Suppressor macrophage treated with lipopolysaccharide for 1 hour (primary cell): ENCODE results near the gene CAPN10.

Source experiments
- DNase-seq, 3 donors: peaks; one replicate each; pipeline ENCODE4 v3.0.0-alpha.2; 2020 to 2022

Gene CAPN10

DNA sequence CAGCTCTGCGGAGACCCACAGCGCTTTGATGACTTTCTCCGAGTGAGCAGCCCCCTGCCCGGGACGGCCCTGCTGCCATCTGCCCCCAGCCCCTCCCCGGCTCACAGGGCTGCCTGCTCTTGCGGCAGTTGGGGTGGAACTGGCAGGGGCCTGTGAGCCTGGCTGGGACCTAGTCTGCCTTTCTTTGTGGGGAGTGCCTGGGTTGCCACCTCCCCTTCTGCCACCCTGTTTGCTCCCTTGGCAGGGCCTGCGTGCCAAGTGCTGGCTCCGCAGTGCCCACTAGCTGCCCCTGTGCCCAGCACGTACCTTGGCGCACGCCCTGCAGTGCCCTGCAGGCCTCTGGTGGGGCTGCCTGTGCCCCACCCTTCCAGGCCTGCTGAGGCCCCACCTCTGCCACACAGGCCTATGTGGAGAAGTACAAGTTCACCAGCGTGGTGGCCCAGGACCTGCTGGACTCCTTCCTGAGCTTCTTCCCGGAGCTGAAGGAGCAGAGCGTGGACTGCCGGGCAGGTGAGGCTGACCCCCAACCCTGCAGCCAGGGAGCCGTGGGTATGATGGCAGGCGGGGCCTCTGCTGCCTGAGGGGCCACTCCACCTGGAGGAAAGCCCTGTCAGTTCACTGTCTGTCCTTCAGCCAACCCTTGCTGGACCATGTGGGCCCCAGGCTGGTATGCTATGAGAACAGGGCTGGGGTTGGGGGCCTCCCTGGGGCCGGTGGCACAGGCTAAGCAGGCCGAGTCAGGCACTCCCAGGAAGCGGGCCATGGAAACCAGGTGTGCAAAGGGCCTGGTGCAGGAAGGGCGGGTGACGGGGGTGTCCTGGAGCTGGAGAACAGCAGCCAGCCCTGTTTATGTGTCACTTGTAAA, 11.2 kb upstream of the CAPN10 start:
- no peak for DNase-seq

DNA sequence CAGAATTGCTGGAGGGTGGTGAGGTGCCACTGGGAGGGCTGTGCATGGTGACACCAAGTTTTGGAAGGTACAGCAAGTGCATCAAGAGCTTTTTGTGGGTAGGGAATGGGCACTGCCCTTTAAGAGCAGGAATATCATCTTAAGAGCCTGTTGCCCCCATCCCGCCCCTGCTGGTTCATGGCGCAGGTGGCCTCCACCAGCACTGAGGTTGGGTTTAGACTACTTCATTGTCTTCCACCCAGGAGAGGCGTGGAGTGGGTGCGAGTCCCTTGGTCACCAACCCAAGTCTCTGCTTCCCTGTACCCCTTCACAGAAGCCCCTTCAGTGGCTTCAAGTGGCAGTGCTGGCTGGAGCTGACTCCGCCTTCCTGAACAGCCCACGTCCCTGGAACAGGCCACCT, 10.5 kb upstream of the CAPN10 start:
- no peak for DNase-seq

DNA sequence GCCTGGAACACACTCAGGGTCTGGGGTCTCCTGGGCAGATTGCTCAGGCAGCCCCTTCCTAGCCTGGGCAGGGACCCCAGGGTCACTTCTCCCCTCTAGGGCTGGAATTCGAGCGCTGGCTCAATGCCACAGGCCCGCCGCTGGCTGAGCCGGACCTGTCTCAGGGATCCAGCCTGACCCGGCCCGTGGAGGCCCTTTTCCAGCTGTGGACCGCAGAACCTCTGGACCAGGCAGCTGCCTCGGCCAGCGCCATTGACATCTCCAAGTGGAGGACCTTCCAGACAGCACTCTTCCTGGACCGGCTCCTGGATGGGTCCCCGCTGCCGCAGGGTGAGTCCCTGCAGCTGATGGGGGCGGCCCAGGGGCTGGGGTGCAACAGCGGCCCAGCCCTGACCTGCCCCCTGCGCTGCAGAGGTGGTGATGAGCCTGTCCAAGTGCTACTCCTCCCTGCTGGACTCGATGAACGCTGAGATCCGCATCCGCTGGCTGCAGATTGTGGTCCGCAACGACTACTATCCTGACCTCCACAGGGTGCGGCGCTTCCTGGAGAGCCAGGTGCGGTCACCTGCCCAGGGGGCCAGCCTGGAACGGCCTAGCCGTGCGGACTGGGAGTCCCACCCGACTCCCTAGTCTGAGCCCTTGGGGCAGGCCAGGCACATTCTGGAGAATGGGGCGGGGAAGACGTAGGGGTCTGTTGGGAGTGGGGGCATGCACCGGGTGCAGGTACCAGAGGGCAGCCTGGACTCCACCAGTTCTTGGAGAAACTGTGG, 9.9 kb upstream of the CAPN10 start:
- DNase-seq, result no peak

DNA sequence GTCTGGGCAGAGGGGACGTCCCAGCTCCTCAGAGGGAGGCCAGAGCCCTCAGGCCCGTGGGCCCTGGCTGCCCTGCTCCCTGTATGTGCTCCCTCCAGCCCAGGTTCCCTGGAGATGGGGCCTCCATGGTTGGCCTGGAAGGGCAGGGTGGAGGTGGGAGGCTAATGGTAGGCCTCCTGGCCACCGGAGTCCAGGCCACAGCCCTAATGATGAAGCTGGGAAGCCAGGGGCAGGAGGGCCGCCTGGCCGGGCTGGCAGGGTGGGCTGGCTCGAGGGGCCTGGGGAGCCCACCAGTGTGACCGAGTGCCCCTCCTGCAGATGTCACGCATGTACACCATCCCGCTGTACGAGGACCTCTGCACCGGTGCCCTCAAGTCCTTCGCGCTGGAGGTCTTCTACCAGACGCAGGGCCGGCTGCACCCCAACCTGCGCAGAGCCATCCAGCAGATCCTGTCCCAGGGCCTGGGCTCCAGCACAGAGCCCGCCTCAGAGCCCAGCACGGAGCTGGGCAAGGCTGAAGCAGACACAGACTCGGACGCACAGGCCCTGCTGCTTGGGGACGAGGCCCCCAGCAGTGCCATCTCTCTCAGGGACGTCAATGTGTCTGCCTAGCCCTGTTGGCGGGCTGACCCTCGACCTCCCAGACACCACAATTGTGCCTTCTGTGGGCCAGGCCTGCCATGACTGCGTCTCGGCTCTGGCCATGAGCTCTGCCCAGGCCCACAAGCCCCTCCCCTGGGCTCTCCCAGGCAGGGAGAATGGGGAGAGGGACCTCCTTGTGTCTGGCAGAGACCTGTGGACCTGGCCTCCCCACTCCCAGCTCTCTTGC, 9.0 kb upstream of the CAPN10 start:
- no peak for DNase-seq

DNA sequence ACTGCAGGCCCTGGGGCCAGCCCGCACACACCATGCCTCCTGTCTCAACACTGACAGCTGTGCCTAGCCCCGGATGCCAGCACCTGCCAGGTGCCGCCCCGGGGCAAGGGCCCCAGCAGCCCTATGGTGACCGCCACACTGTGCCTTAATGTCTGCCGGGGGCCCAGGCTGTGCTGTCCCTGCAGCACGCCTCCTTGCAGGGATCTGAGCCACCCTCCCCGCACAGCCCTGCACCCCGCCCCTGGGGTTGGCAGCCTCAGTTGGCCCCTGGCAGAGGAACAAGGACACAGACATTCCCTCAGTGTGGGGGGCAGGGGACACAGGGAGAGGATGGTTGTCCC, 8.5 kb upstream of the CAPN10 start:
- DNase-seq, result no peak

DNA sequence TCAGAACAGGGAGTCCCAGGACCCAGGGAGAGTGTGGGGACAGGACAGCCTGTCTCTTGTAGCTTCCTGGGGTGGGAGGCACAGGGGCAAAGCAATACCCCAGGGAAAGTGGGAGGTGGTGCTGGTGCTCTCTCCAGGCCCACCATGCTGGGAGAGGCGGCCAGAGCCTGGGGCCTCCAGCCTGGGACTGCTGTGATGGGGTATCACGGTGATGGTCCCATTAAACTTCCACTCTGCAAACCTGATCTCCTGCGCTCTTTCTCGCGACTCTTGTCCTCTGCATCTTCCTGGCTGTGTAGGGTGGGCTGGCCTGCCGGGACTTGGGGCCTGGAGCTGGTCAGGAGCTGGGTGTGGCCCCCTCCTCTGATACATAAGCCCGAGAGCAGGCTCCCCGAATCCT, 8.0 kb upstream of the CAPN10 start:
- DNase-seq, result no peak

DNA sequence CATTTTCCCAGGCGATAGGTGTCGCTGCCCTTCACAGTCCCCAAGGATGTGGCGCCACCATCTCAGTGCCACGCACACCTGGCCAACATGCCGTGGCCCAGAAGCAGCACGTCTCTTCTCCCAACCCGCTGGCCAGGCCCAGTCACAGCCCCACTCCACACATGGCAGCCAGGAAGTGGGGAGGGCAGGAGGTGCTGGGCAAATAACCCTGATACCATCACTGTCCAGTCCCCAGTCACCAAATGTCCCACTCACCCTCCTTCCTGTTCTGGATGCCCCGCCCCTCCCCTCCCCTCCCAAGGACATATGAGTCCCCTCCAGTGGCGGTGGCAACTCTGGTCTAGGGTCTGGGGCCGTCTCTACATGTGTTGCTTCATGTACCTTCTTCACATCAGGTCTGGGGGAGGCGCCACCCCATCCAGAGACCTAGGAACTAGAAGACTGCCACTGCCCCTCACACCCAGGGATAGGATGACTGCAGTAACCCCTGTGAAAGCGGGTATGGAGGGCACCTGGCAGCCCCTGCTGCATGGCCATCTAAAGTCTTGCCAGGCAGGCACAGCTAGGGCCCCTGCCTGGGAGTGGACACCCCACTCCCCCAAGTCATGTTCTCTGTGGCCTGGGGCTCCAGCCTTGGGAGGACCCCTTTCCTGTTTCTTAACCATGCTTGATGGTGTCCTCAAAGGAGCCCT, 7.3 kb upstream of the CAPN10 start:
- DNase-seq, result peak in 2 of 3 donors; percentile 21 to 25

DNA sequence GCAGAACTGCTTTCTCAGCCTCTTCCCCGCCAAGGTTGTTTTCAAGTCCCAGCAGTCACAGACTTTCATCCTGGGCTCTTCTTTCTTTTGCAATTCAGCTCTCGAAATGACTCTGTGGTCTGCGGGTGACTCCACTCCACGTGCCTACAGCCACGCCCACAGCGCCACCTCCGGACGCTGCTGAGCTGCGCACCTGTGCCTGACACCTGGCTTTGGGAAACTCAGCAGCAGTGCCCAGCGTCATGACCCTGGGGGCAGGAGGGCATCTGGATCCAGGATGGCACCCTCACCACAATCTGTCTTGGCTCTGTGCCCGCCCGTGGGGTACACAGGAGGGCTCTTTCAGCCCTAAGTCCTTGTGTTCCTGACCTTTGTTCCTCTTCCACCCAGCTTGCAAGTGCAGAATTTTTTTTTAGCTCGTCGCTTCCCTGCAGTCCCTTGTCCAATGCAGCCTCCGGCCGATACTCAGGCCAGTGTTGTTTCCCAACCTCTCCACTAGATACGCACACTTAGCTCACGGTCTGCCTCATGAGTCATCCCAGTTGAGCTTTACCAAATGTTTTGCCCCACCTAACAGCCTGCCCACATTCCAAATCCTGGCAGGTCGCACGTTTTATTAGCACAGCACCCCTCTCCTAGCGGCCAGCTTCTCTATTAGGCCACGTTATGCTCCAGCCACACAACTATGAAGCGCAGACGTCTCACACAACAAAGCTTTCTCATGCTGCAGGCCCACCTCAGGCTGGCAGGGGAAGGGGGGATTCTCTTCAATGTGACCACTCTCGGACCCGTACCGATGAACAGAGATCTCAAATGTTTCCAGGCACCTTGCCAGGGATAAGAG, 6.5 kb upstream of the CAPN10 start:
- peak; percentile 72 to 86 (median 82) for DNase-seq

DNA sequence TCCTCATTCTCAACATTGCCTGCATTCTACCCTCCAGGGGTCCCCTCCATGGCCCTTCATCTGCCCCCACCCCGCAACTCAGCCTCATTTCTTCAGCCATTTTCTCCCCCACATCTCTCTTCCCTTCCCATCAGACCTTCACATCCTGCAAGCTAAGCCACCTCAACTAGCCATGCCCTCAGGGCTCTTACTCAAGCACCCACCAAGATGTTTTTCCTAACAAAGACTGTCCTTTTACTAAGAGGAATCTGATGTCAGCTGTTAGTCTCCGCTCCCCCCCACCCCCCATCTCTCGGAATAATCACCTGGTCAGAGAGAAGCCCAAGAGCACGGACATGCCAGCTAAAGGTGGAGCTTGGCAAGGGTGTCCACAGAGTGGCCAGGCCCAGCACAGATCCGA, 4.7 kb upstream of the CAPN10 start:
- no peak for DNase-seq

DNA sequence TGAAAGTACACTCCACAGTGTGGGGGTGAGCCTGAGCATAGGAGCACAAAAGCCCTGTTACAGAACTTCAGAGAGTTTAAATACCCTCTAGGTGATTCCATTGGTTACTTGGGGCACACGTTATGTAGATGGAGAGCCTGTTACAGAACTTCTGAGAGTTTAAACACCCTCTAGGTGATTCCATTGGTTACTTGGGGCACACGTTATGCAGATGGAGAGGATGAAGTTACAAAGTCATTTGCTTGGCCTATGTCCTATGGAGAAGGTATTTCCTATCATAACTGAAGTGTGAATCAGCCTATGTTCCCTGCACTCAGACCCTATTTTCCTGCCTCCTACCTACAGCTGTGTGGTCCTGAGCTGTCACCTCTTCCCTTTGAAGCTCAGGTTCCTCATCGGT, 3.8 kb upstream of the CAPN10 start:
- DNase-seq, result no peak

DNA sequence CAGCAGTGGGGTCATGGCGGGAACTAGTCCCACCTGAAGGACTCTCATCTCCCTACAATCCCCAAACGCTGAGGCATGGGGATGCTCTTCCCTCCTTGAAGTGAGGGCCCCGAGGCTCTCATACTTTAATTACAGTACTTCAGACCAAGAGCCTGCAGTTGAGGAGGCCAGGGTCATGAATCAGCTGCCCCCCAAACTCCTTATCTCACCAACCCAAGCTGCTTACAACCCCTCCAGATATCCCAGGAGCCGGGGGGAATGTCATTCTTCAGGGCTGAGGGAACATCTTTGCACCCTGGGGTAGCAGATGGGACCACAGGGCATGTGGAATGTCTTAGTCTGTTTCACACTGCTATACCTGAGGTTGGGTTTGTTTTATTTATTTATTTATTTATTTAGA, 2.8 kb upstream of the CAPN10 start:
- no peak for DNase-seq

DNA sequence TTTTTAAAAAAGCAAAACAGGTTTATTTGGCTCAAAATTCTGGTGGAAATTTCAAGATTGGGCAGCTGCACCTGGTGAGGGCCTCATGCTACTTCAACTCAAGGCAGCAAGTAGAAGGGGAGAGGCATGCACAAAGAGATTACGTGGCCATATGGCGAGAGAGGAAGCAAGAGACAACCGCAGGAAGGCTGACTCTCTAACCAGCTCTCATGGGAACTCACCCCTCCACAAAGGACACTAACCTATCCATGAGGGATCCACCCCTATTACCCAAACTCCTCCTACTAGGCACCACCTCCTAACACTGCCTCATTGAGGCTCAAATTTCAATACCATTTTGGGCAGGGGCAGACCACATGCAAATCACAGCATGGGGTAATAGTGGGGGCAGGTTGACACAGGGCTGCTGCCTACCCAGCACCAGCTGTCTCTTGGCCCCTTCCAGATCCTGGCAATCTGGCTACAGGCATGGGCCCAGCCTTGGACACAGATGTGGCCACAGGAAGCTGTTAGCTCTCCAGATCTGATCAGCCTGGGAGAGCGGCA, 2.0 kb upstream of the CAPN10 start:
- DNase-seq, result peak; percentile 65 to 75 (median 71)

DNA sequence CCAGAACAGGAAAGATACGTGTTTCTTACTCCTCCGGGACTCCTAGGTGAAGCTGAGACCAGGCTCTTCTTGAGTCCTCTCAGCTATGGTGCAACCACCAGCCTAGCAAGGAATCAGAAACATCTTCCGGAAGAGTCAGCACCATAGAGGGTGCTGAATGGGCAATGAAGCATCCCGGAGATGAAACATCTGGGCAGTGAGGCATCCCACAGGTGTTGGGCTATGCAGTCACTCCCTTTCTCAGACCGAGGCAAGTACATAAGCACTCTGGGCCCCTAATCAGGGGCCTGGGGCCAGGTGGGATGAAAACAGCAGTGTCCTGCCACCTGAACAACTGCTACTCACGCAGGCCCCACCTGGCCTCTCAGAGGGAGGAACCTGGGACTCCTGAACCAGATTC, 1.4 kb upstream of the CAPN10 start:
- DNase-seq, result no peak

DNA sequence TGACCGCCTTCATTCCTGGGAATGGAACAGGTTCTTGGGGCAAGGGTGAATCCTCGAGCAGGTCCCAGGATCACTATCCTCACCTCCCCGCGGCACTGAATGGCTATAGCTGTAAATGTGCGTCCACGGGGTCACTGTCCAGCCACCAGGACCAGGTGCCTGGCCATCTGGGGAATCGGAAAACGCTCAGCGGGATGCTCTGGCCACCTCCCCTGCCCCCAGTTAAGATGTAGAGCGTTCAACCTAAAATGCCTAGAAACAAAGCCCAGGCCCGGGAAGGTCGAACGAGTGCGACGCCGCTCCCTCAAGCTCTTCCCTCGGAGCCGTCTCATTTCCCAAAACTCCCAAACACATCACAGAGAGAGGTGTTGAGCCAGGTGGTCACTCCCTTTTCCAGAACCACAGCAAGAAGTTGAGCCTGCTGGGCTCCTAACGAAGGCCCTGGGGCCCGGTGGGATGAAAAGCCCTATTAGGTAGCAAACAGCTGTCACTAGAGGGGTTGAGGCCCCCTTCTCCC, 795 bp upstream of the CAPN10 start:
- DNase-seq, result no peak

DNA sequence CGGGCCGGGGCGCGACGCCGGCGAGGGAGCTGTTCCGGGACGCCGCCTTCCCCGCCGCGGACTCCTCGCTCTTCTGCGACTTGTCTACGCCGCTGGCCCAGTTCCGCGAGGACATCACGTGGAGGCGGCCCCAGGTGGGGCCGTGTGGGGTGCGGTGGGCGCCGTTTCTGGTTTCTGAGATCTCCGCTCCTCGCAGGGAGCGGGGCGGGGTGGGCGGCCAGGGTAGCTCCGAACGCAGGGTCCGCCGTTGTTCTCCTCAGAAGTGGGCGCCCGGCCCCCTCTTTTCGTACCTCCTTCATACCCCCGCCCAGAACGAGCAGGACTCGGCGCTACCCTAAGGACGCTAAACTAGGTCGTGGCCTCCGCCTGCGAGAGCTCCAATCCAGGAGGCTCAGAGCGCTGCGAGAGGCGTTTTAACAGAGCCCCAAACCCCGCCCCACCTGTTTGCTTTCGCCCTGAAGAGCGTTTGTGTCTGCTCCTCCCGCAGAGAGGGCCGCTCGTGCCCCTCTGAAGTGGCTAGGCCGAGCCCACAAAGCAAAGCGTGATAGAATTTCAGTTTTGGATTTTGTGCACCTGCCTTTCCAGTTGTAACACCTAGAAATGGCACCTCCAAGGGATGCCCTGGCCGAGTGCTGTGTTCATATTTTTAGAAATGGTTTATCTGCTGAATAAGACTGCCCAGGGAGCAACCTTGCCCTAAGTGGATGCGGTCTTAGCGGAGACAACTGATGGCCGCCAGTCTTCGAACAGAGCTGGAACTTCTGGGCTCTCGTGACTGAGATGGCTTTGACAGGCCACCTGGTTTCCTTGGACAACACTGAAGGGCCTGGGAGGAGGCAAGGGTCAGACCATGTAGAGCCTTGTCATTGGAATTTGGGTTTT, 626 bp downstream of the CAPN10 start:
- peak in 2 of 3 donors; percentile 34 to 50 for DNase-seq

DNA sequence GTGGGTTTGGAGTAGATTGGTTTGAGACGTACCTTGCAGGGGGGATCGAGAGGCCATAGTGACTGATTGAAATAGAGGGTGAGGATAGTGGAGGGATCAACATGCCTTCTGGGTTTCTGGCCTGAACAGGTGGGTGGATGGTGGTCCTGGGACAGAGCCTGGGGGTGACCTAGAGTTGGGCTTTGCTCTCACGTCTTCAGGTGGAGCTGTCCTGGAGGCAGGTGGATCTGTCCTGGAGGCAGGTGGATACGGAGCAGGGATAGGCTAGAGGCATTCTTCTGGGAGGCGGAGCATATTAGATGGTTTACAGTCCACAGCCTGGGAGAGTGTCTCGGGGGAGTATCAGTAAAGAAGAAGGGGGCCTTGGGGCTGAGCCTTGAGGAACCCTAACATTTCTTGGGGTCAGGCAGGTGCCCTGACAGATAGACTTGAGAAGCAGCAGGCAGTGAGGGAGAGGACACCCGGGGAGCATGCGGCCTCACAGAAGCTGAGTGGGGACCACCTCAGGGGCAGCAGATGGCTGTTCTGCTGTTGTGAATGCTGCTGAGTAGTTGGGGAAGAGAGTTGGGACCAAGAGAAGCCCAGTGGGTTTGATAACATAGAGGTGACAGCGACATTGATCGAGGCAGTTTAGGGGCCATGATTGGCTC, 1.6 kb downstream of the CAPN10 start:
- no peak for DNase-seq

DNA sequence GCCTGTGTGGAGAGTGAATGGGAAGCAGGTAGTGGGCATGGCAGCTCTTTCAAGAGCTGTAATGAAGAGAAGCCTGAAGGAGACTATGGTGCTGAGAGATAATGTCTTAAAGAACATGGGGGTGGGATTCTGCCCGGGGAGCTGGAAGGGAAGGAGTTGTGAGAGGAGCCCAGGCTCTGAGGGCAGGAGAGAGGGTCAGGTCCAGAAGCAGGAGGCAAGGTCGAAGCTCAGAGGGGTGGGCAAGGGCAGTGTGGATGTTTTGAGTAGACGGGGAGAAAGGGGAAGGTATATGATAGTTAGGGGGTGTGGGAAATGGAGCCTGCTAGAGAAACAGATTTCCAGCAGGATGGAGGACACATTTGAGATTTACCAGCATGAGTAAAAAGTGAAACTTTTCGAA, 2.1 kb downstream of the CAPN10 start:
- DNase-seq, result no peak

DNA sequence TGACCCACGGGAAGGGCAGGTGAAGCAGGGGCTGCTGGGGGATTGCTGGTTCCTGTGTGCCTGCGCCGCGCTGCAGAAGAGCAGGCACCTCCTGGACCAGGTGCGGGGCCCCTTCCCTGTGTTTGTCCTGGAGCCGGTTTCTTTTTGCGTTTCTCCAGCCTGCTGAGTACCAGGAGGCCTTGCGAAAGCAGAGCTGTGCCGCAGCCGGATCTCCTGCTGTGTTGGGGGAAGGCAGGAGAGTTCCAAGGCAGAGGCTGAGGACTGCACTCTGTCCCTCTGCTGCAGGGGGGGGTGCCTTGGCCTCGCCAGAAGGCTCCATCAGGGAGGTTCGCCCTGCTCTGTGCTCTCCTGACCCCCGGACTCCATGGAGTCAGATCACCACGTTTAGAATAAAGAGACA, 2.8 kb downstream of the CAPN10 start:
- DNase-seq, result no peak

DNA sequence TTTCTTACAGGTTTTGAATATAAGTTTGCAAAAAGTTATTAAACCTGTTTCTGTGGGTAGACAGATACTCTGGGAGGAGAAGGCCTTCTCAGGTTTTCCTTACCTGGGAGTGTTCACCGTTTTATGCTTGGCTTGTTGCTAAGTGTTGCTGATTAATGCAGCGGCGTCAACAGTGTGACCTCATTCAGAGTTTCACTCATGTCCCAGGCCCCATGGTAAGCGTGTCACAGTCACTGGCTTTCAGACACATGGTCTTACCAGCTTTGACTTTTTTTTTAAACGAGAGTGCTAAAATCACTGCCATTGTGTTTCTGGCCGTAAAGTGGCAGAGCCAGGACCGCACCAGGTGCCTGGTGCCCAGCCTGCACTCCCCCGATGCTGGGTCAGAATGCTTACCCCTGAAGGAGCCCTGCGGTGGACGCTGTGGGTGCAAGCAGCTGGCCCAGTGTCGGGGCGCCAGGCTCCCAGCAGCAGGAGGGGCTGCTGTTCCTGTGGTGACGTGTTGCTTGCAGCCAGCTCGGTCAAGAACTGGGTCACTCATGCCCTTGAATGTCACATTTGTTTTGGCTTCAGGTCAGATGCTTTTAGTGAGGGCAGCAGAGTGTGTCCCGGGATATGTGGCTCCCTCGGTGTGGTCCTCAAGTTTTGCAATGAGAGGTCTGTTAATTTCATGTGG, 3.5 kb downstream of the CAPN10 start:
- DNase-seq, result no peak
